Activated T-helper 9 cell treated with anti-CD3 and anti-CD28 coated beads, Interleukin-2, amount 50 U/mL, for 16 hours (primary cell): ENCODE data around the gene FAM53A.
"Not testable (repeated sequence)": the region's sequence is repeated elsewhere in the genome, so short reads cannot be mapped to it uniquely, and the experiment has no call there.

ENCODE experiments used
- DNase-seq: peaks from one replicate; pipeline ENCODE4 v3.0.0-alpha.2; 2020; ENCODE audit warnings: low read depth

The FAM53A gene

GRCh38 chr4:1685235-1686150 lies 1.4 kb upstream of the FAM53A start:
- DNase-seq, result no peak

- no peak for DNase-seq
These were observed 557 bp upstream of the FAM53A start for GRCh38 chr4:1684506-1685234.

GRCh38 chr4:1683261-1683735 lies 815 bp downstream of the FAM53A start:
- DNase-seq, result no peak

- DNase-seq, result no peak
These were observed 1.3 kb downstream of the FAM53A start for GRCh38 chr4:1682860-1683259.

- DNase-seq, result no peak
These were observed 5.9 kb downstream of the FAM53A start for GRCh38 chr4:1678244-1678643.

- DNase-seq, result no peak
These were observed 7.2 kb downstream of the FAM53A start for GRCh38 chr4:1676605-1677525.

GRCh38 chr4:1675802-1676137 lies 8.3 kb downstream of the FAM53A start:
- DNase-seq, result no peak

- no peak for DNase-seq
These were observed 8.8 kb downstream of the FAM53A start for GRCh38 chr4:1675136-1675801.

- DNase-seq, result no peak
These were observed 9.4 kb downstream of the FAM53A start for GRCh38 chr4:1674682-1675081.

GRCh38 chr4:1673671-1674070 lies 10.4 kb downstream of the FAM53A start:
- DNase-seq, result no peak

- not testable (repeated sequence) for DNase-seq
These were observed 13.1 kb downstream of the FAM53A start for GRCh38 chr4:1671011-1671410.

- DNase-seq, result no peak
These were observed 13.8 kb downstream of the FAM53A start for GRCh38 chr4:1670279-1670678.

- DNase-seq, result no peak
These were observed 14.3 kb downstream of the FAM53A start for GRCh38 chr4:1669850-1670249.

- no peak for DNase-seq
These were observed 14.8 kb downstream of the FAM53A start for GRCh38 chr4:1669270-1669669.

GRCh38 chr4:1668488-1668840 lies 15.6 kb downstream of the FAM53A start:
- no peak for DNase-seq

GRCh38 chr4:1667273-1667672 lies 16.8 kb downstream of the FAM53A start:
- no peak for DNase-seq

- DNase-seq, result no peak
These were observed 17.7 kb downstream of the FAM53A start for GRCh38 chr4:1666391-1666790.

GRCh38 chr4:1664141-1664540 lies 20.0 kb downstream of the FAM53A start:
- no peak for DNase-seq

- no peak for DNase-seq
These were observed 20.6 kb downstream of the FAM53A start for GRCh38 chr4:1663549-1663948.

- DNase-seq, result no peak
These were observed 22.4 kb downstream of the FAM53A start for GRCh38 chr4:1661695-1662094.

- DNase-seq, result no peak
These were observed 23.0 kb downstream of the FAM53A start for GRCh38 chr4:1660948-1661677.
